Neural progenitor cell (in vitro differentiated cells): ENCODE data around the gene RBM17.

Experiments used
- EZH2 ChIP-seq: fragments of 200-600 bp; sonication (generic); IDR thresholded peaks from 2 replicates; pipeline ENCODE4 v1.6.1; 2017; ENCODE audit warnings: antibody characterized with exemption, mild to moderate bottlenecking, moderate library complexity
- TF ChIP-seq, protein P1 (sequence below): fragments of 200-600 bp; sonication (generic); IDR thresholded peaks from 2 replicates; pipeline ENCODE4 v1.5.1; 2017; ENCODE audit warnings: antibody characterized with exemption, mild to moderate bottlenecking

DNA sequence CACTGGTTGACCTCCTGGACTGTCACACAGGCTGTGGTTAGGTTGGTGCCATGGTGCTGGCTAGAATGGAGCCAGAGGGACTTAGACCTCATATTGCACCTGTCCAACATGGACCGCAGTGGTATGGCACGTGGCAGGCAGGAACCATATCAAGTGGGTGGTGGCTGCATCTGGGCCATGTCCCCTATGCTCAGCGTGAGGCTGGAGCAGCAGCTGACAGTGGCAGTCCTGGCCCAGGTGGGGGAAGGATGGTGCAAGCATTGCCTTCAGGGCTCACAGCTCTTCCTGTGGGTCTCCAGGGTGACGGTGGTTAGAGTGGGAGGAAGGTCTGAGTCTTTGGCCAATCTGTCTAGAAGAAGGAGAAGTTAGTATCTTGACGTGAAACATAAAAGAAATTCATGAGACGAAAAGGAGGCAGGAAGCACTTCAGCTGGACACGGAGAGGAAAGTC lies 59.4 kb downstream of the RBM17 start:
- TF ChIP-seq, protein P1, sequence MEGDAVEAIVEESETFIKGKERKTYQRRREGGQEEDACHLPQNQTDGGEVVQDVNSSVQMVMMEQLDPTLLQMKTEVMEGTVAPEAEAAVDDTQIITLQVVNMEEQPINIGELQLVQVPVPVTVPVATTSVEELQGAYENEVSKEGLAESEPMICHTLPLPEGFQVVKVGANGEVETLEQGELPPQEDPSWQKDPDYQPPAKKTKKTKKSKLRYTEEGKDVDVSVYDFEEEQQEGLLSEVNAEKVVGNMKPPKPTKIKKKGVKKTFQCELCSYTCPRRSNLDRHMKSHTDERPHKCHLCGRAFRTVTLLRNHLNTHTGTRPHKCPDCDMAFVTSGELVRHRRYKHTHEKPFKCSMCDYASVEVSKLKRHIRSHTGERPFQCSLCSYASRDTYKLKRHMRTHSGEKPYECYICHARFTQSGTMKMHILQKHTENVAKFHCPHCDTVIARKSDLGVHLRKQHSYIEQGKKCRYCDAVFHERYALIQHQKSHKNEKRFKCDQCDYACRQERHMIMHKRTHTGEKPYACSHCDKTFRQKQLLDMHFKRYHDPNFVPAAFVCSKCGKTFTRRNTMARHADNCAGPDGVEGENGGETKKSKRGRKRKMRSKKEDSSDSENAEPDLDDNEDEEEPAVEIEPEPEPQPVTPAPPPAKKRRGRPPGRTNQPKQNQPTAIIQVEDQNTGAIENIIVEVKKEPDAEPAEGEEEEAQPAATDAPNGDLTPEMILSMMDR, result no peak
- TF ChIP-seq EZH2, result no peak
